Cardiac fibroblast (primary cell): Measurements from ENCODE around the gene LMTK2.
"Not testable (repeated sequence)": the region's sequence is repeated elsewhere in the genome, so short reads cannot be mapped to it uniquely, and the experiment has no call there.

ENCODE experiments used
- DNase-seq, 2 donors: peaks; one replicate each; pipeline versions ENCODE4 v3.0.0 to v3.0.0-alpha.2; 2010; ENCODE audit warnings: low read depth in 2 of 2
- H3K4me3 ChIP-seq, 2 donors: replicated peaks in 1 of 2; 1 replicate in 1 of 2; 2 replicates in 1 of 2; pipeline ENCODE4 v1.5.1; 2011; ENCODE audit warnings: low read depth in 2 of 2, low read length in 2 of 2, mild to moderate bottlenecking in 2 of 2, moderate library complexity in 1 of 2
- CTCF ChIP-seq: IDR thresholded peaks from one replicate; pipeline ENCODE4 v1.5.1; 2011; ENCODE audit warnings: low read depth, mild to moderate bottlenecking, low read length, inconsistent platforms

The LMTK2 gene

GRCh38 chr7:98115746-98116525, 9.3 kb downstream of the LMTK2 start:
- no peak for TF ChIP-seq CTCF
- H3K4me3 ChIP-seq, result no peak overlapping the region
- DNase-seq, result no peak

GRCh38 chr7:98116656-98117461, 10.2 kb downstream of the LMTK2 start:
- H3K4me3 ChIP-seq, result no peak overlapping the region
- no peak for TF ChIP-seq CTCF
- peak in 1 of 2 donors; percentile 30 for DNase-seq

- no peak for TF ChIP-seq CTCF
- no peak overlapping the region for H3K4me3 ChIP-seq
- DNase-seq, result peak; percentile 66 to 85
Observed at GRCh38 chr7:98119256-98119918, 12.7 kb downstream of the LMTK2 start.

- H3K4me3 ChIP-seq, result no peak overlapping the region
- TF ChIP-seq CTCF, result no peak
- peak in 1 of 2 donors; percentile 13 for DNase-seq
Observed at GRCh38 chr7:98120559-98120958, 13.9 kb downstream of the LMTK2 start.

GRCh38 chr7:98121388-98121787, 14.7 kb downstream of the LMTK2 start:
- not testable (repeated sequence) for DNase-seq

GRCh38 chr7:98123365-98123696, 16.7 kb downstream of the LMTK2 start:
- no peak for TF ChIP-seq CTCF
- H3K4me3 ChIP-seq, result no peak overlapping the region
- DNase-seq, result no peak

More at GRCh38 chr7:98121388-98121787, 14.7 kb downstream of the LMTK2 start:
- H3K4me3 ChIP-seq, result not testable (repeated sequence)

GRCh38 chr7:98125759-98126158, 19.1 kb downstream of the LMTK2 start:
- TF ChIP-seq CTCF, result no peak

More at GRCh38 chr7:98125759-98126158, 19.1 kb downstream of the LMTK2 start:
- DNase-seq, result no peak
- no peak overlapping the region for H3K4me3 ChIP-seq
